Keratinocyte (primary cell): ENCODE measurements around the gene PANK1. TPM values are rescaled to one million over a fixed set of nuclear protein-coding genes. Genes with fewer than 3 reads are reported as not detected.

ENCODE experiments used
- DNase-seq: peaks from one replicate; pipeline ENCODE4 v3.0.0-alpha.2; 2011; ENCODE audit warnings: low read depth, missing footprints, low spot score
- FAIRE-seq: peaks from 2 replicates; lab custom pipeline; 2011; peaks lifted over from hg19 to GRCh38; lab: Jason Lieb, UNC
- H2AFZ ChIP-seq: 2 replicates; pipeline ENCODE4 v1.6.0; 2012; ENCODE audit warnings: low read length, control low read depth, inconsistent platforms; ENCODE audit not compliant: control insufficient read depth
- H3K27ac ChIP-seq: 2 replicates; pipeline ENCODE4 v1.5.1; 2011; ENCODE audit warnings: low read length; ENCODE audit not compliant: control insufficient read depth, insufficient read depth
- H3K27me3 ChIP-seq: 3 replicates; pipeline ENCODE4 v1.6.0; 2011; ENCODE audit warnings: low read length; ENCODE audit not compliant: control insufficient read depth, insufficient read depth; ENCODE audit errors: extremely low read depth
- H3K36me3 ChIP-seq, 2 experiments: 2 replicates in 1 of 2; 3 replicates in 1 of 2; pipeline ENCODE4 v1.5.1; 2011; ENCODE audit warnings: low read length in 2 of 2, mild to moderate bottlenecking in 1 of 2; ENCODE audit not compliant: control insufficient read depth in 2 of 2, insufficient read depth in 2 of 2; ENCODE audit errors: extremely low read depth in 1 of 2
- H3K4me1 ChIP-seq: 3 replicates; pipeline ENCODE4 v1.5.1; 2011; ENCODE audit warnings: low read length; ENCODE audit not compliant: control insufficient read depth, insufficient read depth; ENCODE audit errors: extremely low read depth
- H3K4me2 ChIP-seq: 3 replicates; pipeline ENCODE4 v1.6.0; 2011; ENCODE audit warnings: low read depth, low read length; ENCODE audit not compliant: control insufficient read depth, insufficient read depth; ENCODE audit errors: extremely low read depth
- H3K4me3 ChIP-seq, 3 experiments: fragments of 200-600 bp in 1 of 3; sonication (generic) in 1 of 3; 2 replicates in 2 of 3; 3 replicates in 1 of 3; pipeline ENCODE4 v1.5.1; 2011 to 2016; ENCODE audit warnings: low read length in 3 of 3, mild to moderate bottlenecking in 3 of 3, control low read depth in 2 of 3, inconsistent platforms in 1 of 3, low read depth in 1 of 3, mixed read lengths in 1 of 3, mixed run types in 1 of 3, moderate library complexity in 1 of 3; ENCODE audit not compliant: control insufficient read depth in 2 of 3, insufficient read depth in 2 of 3; ENCODE audit errors: extremely low read depth in 1 of 3
- H3K79me2 ChIP-seq: 2 replicates; pipeline ENCODE4 v1.6.0; 2012; ENCODE audit warnings: low read length; ENCODE audit not compliant: control insufficient read depth, insufficient read depth
- H3K9ac ChIP-seq: 3 replicates; pipeline ENCODE4 v1.6.0; 2011; ENCODE audit warnings: low read length; ENCODE audit not compliant: control insufficient read depth, insufficient read depth; ENCODE audit errors: extremely low read depth
- H3K9me1 ChIP-seq: 3 replicates; pipeline ENCODE4 v1.6.0; 2011; ENCODE audit warnings: low read length; ENCODE audit not compliant: control insufficient read depth, insufficient read depth; ENCODE audit errors: extremely low read depth
- H3K9me3 ChIP-seq: 2 replicates; pipeline ENCODE4 v1.5.1; 2012; ENCODE audit warnings: low read depth, low read length; ENCODE audit not compliant: control insufficient read depth
- H4K20me1 ChIP-seq: 3 replicates; pipeline ENCODE4 v1.6.0; 2011; ENCODE audit warnings: low read length; ENCODE audit not compliant: control insufficient read depth, insufficient read depth; ENCODE audit errors: extremely low read depth
- CTCF ChIP-seq, 3 experiments: IDR thresholded peaks in 1 of 3; conservative IDR thresholded peaks in 1 of 3; optimal IDR thresholded peaks in 1 of 3; 2 replicates in 2 of 3; 3 replicates in 1 of 3; pipeline versions ENCODE3 to v1.5.1; 2011; ENCODE audit warnings: low read length in 3 of 3, mild to moderate bottlenecking in 3 of 3, moderate library complexity in 2 of 3, control low read depth in 1 of 3, inconsistent platforms in 1 of 3; ENCODE audit not compliant: insufficient read depth in 2 of 3; ENCODE audit errors: extremely low read depth in 1 of 3
- EZH2 ChIP-seq: IDR thresholded peaks from one replicate; pipeline ENCODE4 v1.6.1; 2012; ENCODE audit warnings: inconsistent platforms, mild to moderate bottlenecking, low read length, moderate library complexity
- dilution Hi-C: fragments of 300-500 bp; cut with MboI; formaldehyde crosslinking; loops from one replicate; pipeline ENCODE4 v1.7.0; 2020; ENCODE audit warnings: low sequenced_read_pairs; ENCODE audit not compliant: extremely low pct_ligation_motif_present
- polyA plus RNA-seq, 5 experiments: library from polyadenylated mRNA; depleted of rRNA in 3 of 5; stranded (reverse) in 3 of 5; stranded (forward) in 1 of 5; unstranded in 1 of 5; fragments of >200 nt; gene quantifications; 1 replicate in 1 of 5; 2 replicates in 3 of 5; 3 replicates in 1 of 5; pipeline versions ENCODE4 v1.2.1 to v1.2.3, GENCODE V29; 2011 to 2012; ENCODE audit warnings: missing spikeins in 2 of 5, low read depth in 1 of 5, low replicate concordance in 1 of 5

Gene PANK1
- polyA plus RNA-seq, 1 donor (not counting 4 experiments of a cell fraction or from before 2014, with no cell fraction given) = 9.5 TPM

- Histone ChIP-seq H3K27me3 (no peaks in the 10 kb centered on the region), H2AFZ (no peak overlapping the region), H3K4me3 (no peak overlapping the region), H3K9me1 (no peaks in the 10 kb centered on the region), H3K4me1 (no peaks in the 10 kb centered on the region), H3K9ac (no peak overlapping the region), H3K4me2 (no peak overlapping the region), H3K79me2 (no peaks in the 10 kb centered on the region), H4K20me1 (no peaks in the 10 kb centered on the region), H3K27ac (no peak overlapping the region), H3K9me3 (no peaks in the 10 kb centered on the region), H3K36me3 (no peaks in the 10 kb centered on the region)
- DNase-seq = no peak
- dilution Hi-C loops = no loop called here
- TF ChIP-seq EZH2 = no peak
- no peak for TF ChIP-seq CTCF (optimal IDR thresholded peaks at IDR 0.05 in 1 of 3, IDR thresholded peaks at IDR 0.05 in 1 of 3, conservative IDR thresholded peaks at IDR 0.05 in 1 of 3; ENCODE audit: extremely low read depth in 1 of 3, insufficient read depth in 2 of 3, low read length in 3 of 3)
- no peak for FAIRE-seq
These were observed 29.2 kb downstream of the PANK1 start for GRCh38 chr10:89615824-89616223.

GRCh38 chr10:89615112-89615511 lies 29.9 kb downstream of the PANK1 start:
- Histone ChIP-seq H3K4me3 (no peak overlapping the region), H4K20me1 (no peaks in the 10 kb centered on the region), H3K4me2 (no peak overlapping the region), H3K79me2 (no peaks in the 10 kb centered on the region), H3K9me1 (no peaks in the 10 kb centered on the region), H3K27me3 (no peaks in the 10 kb centered on the region), H3K9me3 (no peaks in the 10 kb centered on the region), H3K4me1 (no peaks in the 10 kb centered on the region), H3K36me3 (no peaks in the 10 kb centered on the region), H3K27ac (no peak overlapping the region), H2AFZ (no peak overlapping the region), H3K9ac (no peak overlapping the region)
- DNase-seq (no peak), FAIRE-seq (no peak)
- TF ChIP-seq CTCF (optimal IDR thresholded peaks at IDR 0.05 in 1 of 3, IDR thresholded peaks at IDR 0.05 in 1 of 3, conservative IDR thresholded peaks at IDR 0.05 in 1 of 3; ENCODE audit: extremely low read depth in 1 of 3, insufficient read depth in 2 of 3, low read length in 3 of 3) (no peak), EZH2 (no peak)
- dilution Hi-C loops = no loop called here
